GM18520 (cell line): ENCODE data around the gene GPC1.

Experiments used
- ATAC-seq: cut with Tn5 transposase; IDR thresholded peaks from one replicate; pipeline ENCODE4 v1.9.1; 2021; ENCODE audit not compliant: unreplicated experiment

GPC1 gene

DNA sequence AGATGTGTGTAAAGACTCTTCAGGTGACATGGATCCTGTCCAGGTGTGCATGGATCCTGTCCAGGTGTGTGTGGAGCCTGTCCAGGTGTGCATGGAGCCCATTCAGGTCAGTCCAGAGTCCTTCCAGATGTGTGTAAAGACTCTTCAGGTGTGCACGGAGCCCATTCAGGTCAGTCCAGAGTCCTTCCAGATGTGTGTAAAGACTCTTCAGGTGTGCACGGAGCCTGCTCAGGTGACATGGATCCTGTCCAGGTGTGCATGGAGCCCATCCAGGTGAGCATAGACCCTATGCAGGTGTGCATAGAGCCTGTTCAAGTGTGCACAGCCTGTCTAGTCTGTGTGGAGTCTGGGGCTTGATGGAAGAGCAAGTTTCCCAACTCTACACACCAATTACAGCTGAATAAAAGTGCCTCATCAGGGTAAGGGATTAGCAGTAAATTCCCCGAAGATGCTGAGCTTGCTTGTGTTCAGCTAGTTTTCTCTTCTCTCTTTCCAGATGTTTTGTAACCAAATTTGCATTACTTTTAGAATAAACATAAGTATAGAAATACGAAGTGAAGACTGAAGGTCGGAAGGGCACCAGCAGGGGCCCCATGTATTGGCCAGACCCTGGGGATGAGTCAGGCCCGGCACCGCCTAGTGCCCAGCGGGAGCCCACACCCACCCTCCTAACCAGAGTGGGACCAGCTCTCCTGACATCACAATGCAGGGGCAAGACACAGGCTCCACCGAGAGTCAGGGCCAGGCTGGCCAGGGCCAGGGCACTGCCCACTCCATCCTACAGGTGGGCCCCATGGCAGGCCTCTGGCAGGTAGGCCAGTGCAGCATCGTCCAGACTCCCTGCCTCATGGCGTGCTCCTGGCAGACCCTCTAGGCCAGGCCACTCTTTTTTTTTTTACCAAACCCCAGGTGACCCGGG lies 38.6 kb upstream of the GPC1 start:
- no peak for ATAC-seq

DNA sequence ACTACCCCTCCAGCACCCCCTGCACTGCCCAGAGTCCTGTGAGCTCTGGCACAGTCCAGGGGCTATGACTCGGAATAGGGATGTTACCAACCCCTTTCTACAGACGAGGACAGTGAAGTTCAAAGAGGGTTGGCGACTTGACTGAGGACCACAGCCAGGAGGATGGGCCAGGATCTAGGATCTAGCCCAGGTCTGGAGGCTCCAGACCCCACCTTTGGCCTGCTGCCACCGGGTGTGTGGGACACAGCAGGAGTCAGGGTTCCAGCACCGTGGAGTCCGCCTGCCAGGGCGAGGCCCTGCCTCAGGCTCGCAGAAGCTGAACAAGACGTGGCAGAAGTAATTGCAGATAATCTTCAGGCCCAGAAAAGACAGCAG lies 37.9 kb upstream of the GPC1 start:
- ATAC-seq: no peak

GRCh38 chr2:240397924-240398645 lies 37.4 kb upstream of the GPC1 start:
- no peak for ATAC-seq

DNA sequence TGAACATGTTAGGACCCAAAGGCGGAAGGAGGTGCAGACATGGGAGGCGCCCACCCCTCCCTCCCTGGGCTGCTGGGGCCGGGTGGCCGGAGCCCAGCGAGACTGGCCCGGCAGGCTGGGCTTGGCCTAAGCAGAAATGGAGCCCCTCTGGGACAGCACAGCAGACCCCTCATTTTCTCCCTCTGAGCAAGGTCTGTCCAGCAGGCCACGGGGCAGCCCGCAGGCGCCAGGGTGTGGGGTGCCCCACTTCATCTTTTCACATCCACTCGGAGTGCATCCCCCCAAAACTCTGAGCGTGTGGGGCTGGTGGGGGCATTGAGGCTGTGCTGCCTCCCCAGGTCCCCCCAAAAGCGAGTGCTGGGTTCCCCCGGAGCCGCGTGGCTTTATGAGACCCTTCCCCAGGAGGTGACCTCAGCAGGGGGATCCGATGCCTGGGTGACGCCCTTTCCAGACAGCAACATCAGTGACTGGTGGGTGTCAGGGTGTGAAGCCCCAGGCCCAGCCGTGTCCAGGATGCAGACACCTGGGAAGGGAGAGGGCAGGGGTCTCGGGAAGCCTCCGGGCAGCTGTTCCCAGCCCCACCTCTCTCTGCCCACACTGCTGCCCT lies 36.7 kb upstream of the GPC1 start:
- ATAC-seq: no peak

DNA sequence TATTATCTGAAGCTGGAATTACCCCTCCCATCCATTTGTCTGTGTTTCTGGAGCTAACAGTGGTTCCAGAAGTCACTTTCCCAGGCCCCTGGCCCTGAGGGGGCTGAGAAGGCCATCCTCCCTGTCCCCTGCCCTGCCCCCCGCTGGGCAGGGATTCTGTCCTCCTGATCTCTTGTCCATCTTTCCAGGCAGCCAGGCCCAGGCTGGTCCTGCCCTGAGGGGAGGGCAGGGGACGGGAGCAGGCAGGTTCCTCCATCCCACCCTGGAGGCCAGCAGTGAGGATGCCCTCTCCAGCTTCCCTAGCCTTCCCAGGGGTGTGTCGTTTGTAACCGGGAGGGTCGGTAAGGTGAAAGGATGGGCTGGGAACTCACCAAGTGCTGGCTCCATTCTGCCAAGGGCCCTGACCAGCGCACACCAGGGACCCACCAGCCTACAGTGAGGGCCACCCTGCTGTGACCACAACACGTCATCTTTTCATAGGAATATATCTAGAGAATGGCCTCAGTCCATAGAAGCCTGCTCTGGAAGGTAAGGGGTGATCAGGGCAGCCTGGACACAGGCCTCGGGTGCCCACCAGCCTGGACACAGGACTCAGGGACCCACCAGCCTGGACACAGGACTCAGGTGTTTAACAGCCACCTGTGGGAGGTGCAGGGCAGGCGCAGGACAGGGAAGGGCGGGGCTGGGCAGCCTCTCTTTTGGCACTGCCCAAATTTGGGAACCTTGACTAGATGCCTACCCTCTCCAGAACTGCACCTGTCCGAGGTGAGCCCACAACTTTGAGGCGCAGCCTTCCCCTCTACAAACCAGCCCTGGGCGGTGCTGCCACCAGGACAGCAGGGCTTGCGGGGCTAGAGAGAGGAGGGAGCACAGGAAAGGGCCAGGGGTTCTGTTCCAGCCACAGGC lies 35.8 kb upstream of the GPC1 start:
- ATAC-seq: no peak

- no peak for ATAC-seq
These were observed 34.9 kb upstream of the GPC1 start for GRCh38 chr2:240400371-240401161.

GRCh38 chr2:240401308-240401707 lies 34.2 kb upstream of the GPC1 start:
- no peak for ATAC-seq

DNA sequence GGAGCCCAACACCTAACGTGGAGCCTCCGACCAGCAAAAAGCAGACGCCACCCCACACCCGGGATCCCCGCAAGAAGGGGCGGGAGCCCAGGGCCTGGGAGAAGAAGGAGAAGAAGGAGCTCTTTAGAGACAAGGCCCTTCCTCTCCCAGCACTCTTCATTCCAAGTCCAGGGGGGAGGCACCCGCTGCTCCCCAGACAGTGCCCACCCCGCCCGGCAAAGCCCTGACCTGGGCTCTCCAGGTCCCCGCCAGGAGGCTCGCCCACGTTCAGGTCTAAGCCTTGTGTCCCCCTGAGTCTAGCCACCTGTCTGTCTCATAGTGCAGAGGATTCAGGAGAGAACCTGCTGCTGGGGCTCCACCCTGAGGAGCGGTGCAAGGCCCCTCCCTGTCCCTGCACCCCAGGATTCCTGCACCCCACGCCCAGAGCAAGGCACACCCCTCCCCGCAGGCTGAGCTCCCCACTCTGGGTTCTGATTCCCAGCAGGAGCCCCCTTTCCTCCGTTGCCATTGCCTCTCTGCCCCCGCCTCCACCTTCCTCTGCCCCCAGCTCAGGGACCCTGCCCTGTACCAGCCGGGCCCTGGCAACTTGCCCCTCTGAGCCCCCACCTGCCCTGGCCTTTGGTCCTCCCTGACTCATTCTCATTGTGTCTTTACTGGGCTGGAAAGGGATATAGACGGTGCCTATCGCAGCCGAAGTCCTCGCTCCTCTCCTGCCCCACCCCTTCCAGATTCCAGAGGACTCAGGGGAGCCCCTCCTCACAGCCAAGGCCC lies 33.5 kb upstream of the GPC1 start:
- ATAC-seq: no peak

DNA sequence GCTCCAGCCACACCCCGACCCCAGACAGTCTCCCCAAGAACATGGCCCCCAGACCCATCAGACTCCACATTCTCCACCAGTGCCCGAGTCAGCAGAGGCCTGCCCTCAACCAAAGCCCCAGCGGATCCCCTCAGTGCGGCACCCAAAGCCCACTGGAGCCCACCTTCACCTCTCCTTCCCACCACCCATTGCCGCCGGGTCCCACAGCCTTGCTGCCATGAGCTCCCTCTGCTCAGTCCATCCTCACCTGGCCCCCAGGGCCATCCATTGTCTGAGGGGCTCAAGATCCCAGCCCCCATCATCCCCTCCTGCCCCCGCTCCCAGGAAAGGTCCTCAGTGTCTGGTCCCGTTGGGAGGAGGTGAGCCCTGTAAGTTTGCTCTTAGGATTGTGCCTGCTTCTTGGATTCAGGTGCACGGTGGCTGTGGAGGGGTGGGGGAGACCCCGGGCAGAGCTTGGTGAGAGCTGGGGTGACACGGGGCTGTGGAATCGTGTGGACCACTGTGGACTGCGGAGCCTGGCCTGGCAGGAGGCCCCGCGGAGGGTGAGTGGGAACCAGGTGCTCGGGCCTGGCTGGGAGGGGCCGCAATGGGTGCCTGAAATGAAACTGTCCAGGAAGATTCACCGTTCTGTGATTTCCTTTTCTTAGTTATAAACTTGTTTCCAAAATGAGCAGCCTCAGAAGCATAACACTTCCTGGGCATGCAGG lies 32.7 kb upstream of the GPC1 start:
- ATAC-seq: no peak

GRCh38 chr2:240403396-240404104 lies 31.9 kb upstream of the GPC1 start:
- ATAC-seq: no peak

GRCh38 chr2:240404174-240404852 lies 31.1 kb upstream of the GPC1 start:
- ATAC-seq: no peak

- ATAC-seq: no peak
These were observed 30.3 kb upstream of the GPC1 start for GRCh38 chr2:240405133-240405532.

DNA sequence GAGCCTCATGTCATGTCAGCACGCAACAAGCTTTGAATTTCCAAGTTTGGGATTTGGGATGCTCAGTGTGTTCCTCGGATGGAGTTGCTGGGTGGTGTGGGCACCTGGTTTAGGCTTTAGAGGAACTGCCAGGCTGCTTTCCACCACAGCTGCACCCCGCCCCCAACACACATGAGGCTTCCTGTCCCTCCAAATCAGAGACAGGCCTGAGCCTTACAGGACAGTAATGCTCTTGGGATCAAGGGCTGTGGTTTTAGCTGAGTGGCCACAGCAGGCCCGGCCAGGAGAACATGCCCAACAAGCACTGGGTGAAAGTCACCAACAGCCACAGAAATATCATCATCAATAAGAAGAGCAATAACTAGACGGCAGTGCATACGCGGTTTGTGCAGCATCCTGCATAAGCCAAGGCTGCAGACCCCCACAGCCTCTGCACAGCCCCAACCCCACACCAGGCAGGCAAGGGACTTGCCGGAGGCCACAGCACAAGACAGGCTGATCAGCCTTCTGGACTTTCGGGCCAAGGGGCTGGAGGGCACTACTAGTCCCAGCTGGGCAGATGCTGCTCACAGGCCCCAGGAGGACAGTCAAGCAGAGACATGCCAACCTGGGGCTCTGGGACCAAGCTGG lies 29.7 kb upstream of the GPC1 start:
- ATAC-seq: no peak

GRCh38 chr2:240407090-240407489 lies 28.4 kb upstream of the GPC1 start:
- no peak for ATAC-seq

- ATAC-seq: no peak
These were observed 25.5 kb upstream of the GPC1 start for GRCh38 chr2:240410004-240410403.

DNA sequence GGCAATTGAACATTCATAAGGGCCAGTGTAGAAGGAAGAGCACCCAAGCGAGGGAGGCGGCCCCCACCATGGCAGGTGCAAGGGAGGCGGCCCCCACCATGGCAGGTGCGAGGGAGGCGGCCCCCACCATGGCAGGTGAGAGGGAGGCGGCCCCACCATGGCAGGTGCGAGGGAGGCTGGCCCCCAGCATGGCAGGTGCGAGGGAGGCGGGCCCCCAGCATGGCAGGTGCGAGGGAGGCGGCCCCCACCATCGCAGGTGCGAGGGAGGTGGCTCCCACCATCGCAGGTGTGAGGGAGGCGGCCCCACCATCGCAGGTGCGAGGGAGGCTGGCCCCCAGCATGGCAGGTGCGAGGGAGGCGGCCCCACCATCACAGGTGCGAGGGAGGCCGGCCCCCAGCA lies 24.7 kb upstream of the GPC1 start:
- ATAC-seq: no peak
